Activated CD8-positive, alpha-beta memory T cell treated with anti-CD3 and anti-CD28 coated beads, Interleukin-2, amount 50 U/mL, for 48 hours (primary cell): ENCODE data around the gene ATP1A3.
A peak's percentile ranks its signal among the peaks of the same experiment; 100 is the strongest.

Experiments
- DNase-seq: peaks from one replicate; pipeline ENCODE4 v3.0.0-alpha.2; 2020

The ATP1A3 gene

GRCh38 chr19:41984961-41985360, 9.1 kb downstream of the ATP1A3 start:
- DNase-seq: no peak

GRCh38 chr19:41981724-41982123, 12.3 kb downstream of the ATP1A3 start:
- no peak for DNase-seq

DNA sequence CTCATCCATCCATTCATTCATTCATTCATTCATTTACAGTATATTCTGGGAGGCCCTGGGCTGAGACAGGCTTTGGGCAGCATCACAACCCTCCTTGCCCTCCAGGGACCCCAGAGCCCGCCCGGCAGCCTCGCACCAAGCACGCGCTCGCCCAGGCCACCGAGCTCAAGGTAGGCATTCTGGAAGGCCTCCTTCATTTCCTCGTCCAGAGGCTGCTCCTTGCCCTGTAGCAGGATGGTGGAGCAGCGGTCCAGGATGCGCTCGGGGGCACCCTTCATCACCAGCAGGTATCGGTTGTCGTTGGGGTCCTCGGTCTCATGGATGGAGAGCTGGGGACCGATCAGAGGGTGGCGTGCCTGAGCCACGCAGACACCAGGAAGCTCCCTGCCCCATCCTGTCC, 15.6 kb downstream of the ATP1A3 start:
- DNase-seq: no peak

DNA sequence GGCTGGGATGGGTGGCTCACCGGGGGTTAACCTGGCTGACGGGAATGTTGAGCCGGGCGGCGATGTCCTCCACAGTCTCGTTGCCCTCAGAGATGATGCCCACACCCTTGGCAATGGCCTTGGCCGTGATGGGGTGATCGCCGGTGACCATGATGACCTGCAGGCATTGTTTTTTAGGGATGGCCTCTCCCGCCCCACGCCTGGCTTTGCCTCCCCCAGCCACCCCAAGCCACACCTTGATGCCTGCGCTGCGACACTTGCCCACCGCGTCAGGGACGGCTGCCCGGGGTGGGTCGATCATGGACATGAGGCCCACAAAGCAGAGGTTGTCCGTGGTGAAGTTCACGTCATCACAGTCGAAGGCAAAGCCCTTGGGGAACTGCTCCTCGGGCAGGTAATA, 16.1 kb downstream of the ATP1A3 start:
- DNase-seq: no peak

GRCh38 chr19:41974652-41975051, 19.4 kb downstream of the ATP1A3 start:
- DNase-seq: no peak

- DNase-seq: no peak
Observed at GRCh38 chr19:41971363-41971762, 22.7 kb downstream of the ATP1A3 start.

DNA sequence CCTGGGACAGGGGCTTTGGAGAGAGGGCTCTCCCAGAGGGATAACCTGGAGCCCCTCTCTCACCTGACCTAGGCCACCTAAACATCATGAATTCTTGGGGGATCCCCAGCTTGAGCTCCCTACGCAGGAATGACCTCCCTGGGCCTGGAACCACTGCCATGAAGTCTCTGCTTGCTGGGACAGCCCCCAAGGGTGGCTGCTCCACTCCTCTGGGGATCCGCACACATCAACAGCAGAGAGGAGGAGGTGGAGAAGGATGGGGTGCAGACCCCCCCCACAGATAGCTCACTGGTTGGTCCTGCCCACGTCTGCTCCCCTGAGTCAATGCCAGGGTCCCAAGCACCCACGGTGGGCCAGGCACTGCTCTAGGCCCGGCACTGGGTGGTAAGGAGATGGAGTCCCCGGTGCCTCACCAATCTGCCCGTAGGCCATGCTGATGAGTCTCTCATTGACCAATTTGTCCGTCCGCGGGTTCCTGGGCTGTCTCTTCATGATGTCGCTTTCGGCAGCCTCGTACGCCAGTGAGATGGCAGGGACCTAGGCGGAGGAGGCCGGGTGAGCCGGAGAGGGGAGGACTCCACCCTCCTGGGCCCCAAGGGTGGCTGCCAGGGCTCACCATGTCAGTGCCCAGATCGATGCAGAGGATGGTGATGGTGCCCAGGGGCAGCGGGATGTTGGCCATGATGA, 24.1 kb downstream of the ATP1A3 start:
- DNase-seq: no peak

DNA sequence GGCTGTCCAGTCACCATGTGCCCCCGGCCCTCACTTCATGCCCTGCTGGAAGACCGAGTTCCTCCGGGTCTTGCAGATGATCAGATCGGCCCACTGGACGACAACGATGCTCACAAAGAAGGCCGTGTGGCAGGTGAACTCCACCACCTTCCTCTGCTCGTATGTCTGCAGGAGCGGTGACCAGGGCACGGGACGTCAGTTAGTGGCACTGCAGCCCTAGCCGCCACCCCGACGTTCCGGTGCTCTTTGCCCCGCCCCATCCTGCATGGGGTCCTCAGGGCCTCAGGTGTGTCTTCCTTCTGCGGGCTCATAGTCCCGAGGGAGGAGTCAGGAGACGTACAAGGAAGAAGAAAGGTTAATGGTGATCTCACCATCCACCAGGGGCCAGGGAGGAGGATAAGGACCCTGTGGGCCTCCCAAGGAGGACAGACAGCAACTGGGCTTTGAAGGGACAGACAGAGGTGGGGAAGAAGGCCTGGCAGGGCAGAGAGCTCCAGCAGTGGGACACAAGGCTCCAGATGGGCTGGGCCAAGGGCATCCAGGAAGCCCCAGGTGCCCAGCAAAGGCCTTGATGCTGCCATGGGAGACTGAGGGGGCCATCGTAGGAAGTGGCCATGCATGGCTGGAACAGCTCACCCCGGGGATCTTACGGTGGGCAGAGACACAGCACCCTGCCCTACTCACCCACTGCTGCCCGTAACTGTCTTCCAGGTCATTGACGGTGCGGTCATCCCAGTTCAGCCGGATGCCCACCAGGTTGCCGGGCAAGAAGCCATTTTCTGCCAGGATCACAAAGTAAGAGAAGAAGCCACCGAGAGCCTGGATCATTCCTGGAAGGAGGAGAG, 25.1 kb downstream of the ATP1A3 start:
- no peak for DNase-seq

DNA sequence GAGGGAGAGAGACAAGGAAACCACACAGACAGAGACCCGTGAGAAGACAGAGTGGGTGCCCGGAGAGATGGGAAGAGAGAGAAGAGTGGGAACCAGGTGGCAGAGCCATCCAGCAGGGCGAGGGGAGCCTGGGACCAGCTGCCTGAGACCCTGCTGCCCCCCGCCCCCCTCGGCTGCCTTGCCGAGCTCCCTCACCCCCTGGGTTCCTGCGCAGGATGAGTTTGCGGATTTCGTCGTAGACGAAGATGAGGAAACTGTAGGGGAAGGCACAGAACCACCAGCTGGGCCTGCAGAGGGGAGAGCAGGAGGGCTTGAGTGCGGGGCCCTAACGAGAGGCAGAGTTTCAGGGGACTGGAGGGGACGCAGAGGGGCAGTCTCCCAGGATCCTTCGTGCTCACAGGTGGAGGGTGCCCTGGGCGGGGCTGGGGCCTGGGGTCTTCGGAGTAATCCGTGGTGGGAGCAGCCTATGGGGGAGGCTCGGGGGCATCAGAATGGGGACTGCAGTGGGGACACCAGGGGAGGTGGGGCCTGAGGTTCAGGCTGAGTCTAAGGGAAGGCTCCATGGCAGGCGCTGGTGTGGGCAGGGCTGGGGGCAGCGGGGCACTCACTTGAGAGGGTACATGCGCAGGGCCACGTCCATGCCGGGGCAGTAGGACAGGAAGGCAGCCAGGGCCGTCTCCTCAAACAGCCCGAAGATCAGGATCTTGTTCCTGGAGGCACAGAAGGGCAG, 26.8 kb downstream of the ATP1A3 start:
- DNase-seq: no peak

DNA sequence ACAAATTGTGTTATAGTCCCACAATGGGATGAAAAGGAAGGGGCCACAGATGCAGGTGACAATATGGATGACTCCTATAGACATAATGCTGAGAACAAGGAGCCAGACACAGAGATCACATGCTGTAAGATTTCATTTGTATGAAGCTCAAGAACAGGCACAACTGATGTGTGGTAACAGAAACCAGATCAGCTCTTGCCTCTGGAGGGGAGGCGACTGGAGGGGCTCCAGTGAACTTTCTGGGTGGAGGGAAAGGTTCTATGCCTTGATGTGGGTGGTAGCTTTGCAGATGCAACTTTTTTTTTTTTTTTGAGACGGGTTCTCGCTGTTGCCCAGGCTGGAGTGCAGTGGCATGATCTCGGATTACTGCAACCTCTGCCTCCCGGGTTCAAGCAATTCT, 28.9 kb downstream of the ATP1A3 start:
- DNase-seq: no peak

- DNase-seq: no peak
Observed at GRCh38 chr19:41960973-41961372, 33.1 kb downstream of the ATP1A3 start.

GRCh38 chr19:41959056-41960053, 34.7 kb downstream of the ATP1A3 start, which contains the start of gene RABAC1:
TSS of gene RABAC1 (minus strand) at chr19:41959321. CDS start at chr19:41959292, 29 bp downstream.
- peak; percentile 92 for DNase-seq

DNA sequence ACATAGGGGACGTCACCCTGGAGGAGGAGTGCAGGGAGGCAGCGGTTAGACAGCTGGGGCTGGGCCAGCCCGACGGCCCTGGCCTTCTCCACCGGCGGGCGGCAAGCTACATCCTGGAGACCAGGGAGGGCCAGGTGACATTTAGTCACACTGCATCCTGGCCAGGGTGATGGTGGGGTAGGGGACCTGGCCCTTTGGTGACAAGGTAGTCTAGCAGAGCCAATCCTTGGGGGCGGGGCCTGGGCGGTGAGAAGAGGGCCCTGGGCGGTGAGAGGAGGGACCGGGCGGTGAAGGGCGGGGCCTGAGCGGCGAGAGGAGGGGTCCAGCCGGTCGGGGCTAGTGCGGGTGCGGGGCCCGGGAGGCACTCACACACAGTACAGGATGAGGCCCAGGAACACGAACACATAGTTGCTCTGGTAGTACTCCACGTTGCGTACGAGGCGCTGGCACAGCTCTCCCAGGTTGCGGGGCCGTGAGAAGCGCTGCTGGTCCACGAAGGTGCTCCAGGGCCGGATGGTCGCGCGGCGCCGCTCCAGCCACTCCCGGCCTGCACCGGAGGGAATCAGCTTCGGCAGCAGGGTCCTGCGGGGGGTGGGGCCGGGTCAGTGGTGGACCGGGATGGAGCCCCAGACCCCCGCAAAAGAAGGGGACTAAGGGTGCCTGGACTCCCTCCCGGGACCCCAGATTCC, 35.5 kb downstream of the ATP1A3 start:
- DNase-seq: peak; percentile 91

DNA sequence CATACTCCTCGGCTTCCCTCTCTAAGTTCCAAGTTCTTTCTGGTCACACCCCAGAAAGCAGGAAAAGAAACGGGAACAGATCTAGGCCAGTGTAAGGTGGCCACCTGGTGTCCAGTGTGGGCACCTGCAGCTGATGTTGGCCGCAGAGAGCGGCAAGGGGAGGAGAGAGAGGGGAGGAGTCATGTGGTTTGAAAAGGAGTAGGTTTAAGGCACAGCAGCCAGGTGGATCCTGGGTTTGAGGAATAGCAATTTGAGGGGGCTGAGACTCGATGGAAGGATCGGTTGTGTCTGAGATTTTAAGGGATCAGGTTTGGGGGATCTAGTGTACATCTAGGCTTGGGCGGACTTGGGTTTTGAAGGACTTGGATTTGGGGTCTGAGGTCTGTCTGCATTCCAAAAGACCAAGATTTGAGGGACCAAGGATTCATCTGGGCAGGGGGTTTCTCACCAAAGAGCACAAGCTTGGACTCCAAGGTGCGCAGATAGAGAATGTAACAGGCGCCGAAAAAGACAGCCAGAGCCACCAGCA, 36.1 kb downstream of the ATP1A3 start:
- peak; percentile 62 for DNase-seq

DNA sequence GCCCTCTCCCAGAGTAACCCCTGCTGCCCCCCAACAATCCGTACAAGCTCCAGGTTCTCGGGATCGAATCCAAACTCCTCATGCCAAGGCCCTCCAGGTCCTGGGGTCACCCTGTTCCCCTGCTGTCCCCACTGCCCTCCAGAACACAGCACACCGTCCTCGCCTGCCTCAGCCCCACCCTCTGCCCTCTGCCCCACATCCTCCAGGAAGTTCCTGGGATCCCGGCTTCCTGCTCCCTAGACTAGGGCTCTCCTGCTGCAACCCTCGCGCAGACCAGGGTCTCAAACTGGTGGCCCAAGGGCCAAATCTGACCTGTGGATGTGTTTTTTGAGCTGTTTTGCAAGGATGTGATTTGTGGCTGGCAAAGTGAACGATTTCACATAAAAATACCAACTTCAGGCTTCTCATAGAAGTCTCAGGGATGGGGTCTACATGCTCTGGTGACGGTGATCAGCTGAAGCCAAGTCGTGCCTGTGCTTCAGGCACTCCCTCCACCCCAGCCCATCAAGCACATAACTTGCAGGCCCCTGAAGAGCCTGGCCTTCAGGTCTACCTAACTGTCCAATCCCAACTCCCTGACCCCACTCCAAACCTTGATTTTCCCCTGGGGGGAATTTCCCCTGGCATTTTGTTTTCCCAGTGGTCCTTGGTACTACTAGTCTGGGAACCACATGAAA, 36.7 kb downstream of the ATP1A3 start:
- no peak for DNase-seq

DNA sequence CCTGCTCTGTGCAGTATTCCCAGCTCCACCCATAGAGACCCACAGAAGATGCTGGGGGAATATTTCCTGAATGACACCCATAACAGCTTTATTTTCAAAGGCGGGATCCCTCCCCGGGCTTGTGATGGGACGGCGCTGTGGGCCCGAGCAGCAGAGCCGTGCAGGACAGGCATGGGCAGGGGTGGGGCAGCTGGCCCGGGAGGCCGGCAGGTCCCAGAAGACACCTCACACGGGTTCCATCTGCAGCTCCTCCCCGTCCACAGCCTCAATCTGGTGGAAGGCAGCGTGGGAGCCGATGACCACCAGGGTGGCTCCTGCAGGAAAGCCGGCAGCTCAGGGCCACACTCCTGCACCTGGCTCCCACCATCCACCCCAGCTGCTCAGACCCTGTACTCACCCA, 37.4 kb downstream of the ATP1A3 start:
- no peak for DNase-seq

DNA sequence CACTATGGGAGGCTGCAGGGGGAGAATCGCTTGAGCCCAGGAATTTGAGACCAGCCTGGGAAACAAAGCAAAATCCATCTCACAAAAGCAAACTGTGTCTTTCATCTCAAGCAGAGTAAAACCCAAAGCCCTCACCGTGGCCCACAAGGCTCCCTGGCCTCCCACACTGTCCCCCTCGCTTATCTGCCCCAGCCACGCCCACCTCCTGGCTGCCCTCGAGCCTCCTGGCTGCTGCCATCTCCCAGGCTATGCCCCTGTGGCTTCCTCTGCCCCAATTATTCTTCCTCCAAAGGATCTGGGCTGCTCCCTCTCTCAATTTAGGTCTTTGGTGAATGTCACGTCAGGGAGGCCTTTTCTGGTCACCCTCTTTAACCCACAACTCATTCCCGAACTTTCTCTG, 38.5 kb downstream of the ATP1A3 start:
- DNase-seq: no peak

DNA sequence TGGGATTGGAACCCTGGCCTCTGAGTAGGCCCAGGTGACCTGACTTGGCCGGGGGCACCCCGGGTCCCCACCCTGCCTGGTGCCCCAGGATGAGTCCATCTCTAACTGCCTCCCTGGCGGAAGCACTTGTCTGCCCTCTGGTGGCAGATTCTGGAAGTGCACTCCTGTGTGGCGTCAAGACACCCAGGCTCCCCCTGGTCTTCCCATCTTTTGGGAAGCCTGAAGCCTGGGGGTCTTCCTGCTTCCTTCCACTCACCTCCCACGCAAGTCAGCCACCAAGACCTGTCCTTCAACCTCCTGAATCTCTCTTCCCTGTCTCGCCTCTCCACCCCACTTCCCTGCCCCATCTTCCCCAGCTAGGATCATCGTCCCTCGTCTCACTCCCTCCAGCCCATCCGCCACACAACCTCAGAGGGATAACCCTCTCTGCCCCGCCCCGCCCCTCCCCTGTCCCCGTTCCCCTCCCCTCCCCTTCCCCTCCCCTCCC, 42.3 kb downstream of the ATP1A3 start:
- peak; percentile 100 for DNase-seq

DNA sequence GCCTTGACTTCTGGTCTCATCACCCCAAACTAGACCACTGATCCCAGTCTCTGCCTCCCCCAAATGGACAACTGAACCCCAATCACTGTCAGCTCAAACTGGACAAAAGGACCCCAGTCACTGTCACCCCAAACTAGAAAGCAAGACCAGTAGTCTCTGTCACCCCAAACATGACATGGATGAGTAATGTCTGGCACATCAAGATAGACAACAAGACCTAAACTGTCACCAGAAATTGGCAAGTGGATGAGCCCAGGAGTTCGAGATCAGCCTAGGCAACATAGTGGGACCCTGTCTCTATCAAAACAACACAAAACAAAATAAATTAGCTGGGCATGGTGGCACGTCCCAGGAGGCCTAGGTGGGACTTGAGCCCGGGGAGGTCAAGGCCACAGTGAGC, 46.9 kb downstream of the ATP1A3 start:
- no peak for DNase-seq

- peak; percentile 90 for DNase-seq
Observed at GRCh38 chr19:41945135-41945766, 48.8 kb downstream of the ATP1A3 start.
